Liver (tissue), 9 donors: ENCODE results near the gene KCNT1. TPM values are rescaled to one million over a fixed set of nuclear protein-coding genes. Genes with fewer than 3 reads are reported as not detected.

ENCODE experiments used
- DNase-seq: peaks from one replicate; pipeline ENCODE4 v3.0.0-alpha.2; 2017; ENCODE audit warnings: low spot score
- H3K27ac ChIP-seq, 2 donors: one replicate each; pipeline ENCODE4 v1.7.0; 2013; ENCODE audit warnings: inconsistent platforms in 2 of 2, low read length in 2 of 2, control low read depth in 1 of 2, low read depth in 1 of 2, mild to moderate bottlenecking in 1 of 2
- H3K27me3 ChIP-seq, 4 donors: one replicate each; pipeline versions ENCODE4 v1.6.1 to v1.7.0; 2013; ENCODE audit warnings: low read length in 3 of 4, inconsistent platforms in 1 of 4, mild to moderate bottlenecking in 1 of 4, moderate library complexity in 1 of 4; ENCODE audit not compliant: control insufficient read depth in 4 of 4, insufficient read depth in 4 of 4
- H3K36me3 ChIP-seq, 4 donors: one replicate each; pipeline versions ENCODE4 v1.6.1 to v1.7.0; 2013; ENCODE audit warnings: low read length in 3 of 4, mild to moderate bottlenecking in 3 of 4, low read depth in 1 of 4, moderate library complexity in 1 of 4; ENCODE audit not compliant: control insufficient read depth in 4 of 4, insufficient read depth in 3 of 4
- H3K4me1 ChIP-seq, 4 donors: one replicate each; pipeline versions ENCODE4 v1.6.1 to v1.7.0; 2013; ENCODE audit warnings: low read length in 3 of 4, mild to moderate bottlenecking in 3 of 4, moderate library complexity in 1 of 4; ENCODE audit not compliant: control insufficient read depth in 4 of 4, insufficient read depth in 4 of 4
- H3K4me3 ChIP-seq, 3 donors: one replicate each; pipeline versions ENCODE4 v1.6.1 to v1.7.0; 2013; ENCODE audit warnings: low read length in 3 of 3, control low read depth in 1 of 3, low read depth in 1 of 3, mild to moderate bottlenecking in 1 of 3
- H3K9ac ChIP-seq, 2 donors: one replicate each; pipeline ENCODE4 v1.7.0; 2013; ENCODE audit warnings: low read length in 2 of 2, mild to moderate bottlenecking in 2 of 2, moderate library complexity in 2 of 2, control low read depth in 1 of 2, low read depth in 1 of 2
- H3K9me3 ChIP-seq, 4 donors: one replicate each; pipeline versions ENCODE4 v1.6.1 to v1.7.0; 2013; ENCODE audit warnings: low read length in 3 of 4; ENCODE audit not compliant: control insufficient read depth in 4 of 4
- ATF3 ChIP-seq: IDR thresholded peaks from 2 replicates; pipeline ENCODE4 v1.6.1; 2016; ENCODE audit warnings: antibody characterized with exemption
- CTCF ChIP-seq: fragments of 150-350 bp; IDR thresholded peaks from 2 replicates; pipeline ENCODE4 v1.5.1; 2017; ENCODE audit warnings: improper control_type of control experiment, low read depth, low read length; ENCODE audit not compliant: missing input control
- EGR1 ChIP-seq, 2 donors: IDR thresholded peaks; 2 replicates each; pipeline ENCODE4 v1.6.1; 2016 to 2018; ENCODE audit warnings: antibody characterized with exemption in 2 of 2, low read depth in 2 of 2
- FOXA1 ChIP-seq: IDR thresholded peaks from 2 replicates; pipeline ENCODE4 v1.6.1; 2016; ENCODE audit warnings: antibody characterized with exemption
- FOXA2 ChIP-seq: IDR thresholded peaks from 2 replicates; pipeline ENCODE4 v1.6.1; 2016; ENCODE audit warnings: antibody characterized with exemption
- GABPA ChIP-seq, 2 donors: IDR thresholded peaks in 1 of 2; conservative IDR thresholded peaks in 1 of 2; 2 replicates each; pipeline ENCODE4 v1.6.1; 2016; ENCODE audit warnings: antibody characterized with exemption in 2 of 2, mild to moderate bottlenecking in 1 of 2, moderate library complexity in 1 of 2
- HNF4G ChIP-seq: IDR thresholded peaks from 2 replicates; pipeline ENCODE4 v1.6.1; 2016; ENCODE audit warnings: antibody characterized with exemption
- MAX ChIP-seq: IDR thresholded peaks from 2 replicates; pipeline ENCODE4 v1.6.1; 2016; ENCODE audit warnings: antibody characterized with exemption
- NR2F2 ChIP-seq: IDR thresholded peaks from 2 replicates; pipeline ENCODE4 v1.6.1; 2016; ENCODE audit warnings: antibody characterized with exemption
- RAD21 ChIP-seq, 2 donors: IDR thresholded peaks; 2 replicates each; pipeline ENCODE4 v1.6.1; 2016; ENCODE audit warnings: antibody characterized with exemption in 2 of 2, mild to moderate bottlenecking in 2 of 2
- RXRA ChIP-seq, 2 donors: IDR thresholded peaks; 2 replicates each; pipeline ENCODE4 v1.6.1; 2017 to 2018; ENCODE audit warnings: antibody characterized with exemption in 2 of 2, mild to moderate bottlenecking in 1 of 2
- SP1 ChIP-seq: IDR thresholded peaks from 2 replicates; pipeline ENCODE4 v1.6.1; 2018; ENCODE audit warnings: antibody characterized with exemption, mild to moderate bottlenecking
- TAF1 ChIP-seq: conservative IDR thresholded peaks from 2 replicates; pipeline ENCODE4 v1.6.1; 2016; ENCODE audit warnings: antibody characterized with exemption, mild to moderate bottlenecking
- YY1 ChIP-seq: IDR thresholded peaks from 2 replicates; pipeline ENCODE4 v1.6.1; 2016; ENCODE audit warnings: antibody characterized with exemption, mild to moderate bottlenecking
- WGBS: extraction: QIAGEN DNeasy Blood & Tissue Kit; methylation state at CpG from one replicate; pipeline ENCODE4 v1.1.7; 2013; 5-methylcytosine and 5-hydroxymethylcytosine counted together
- polyA plus RNA-seq, 2 donors: library from polyadenylated mRNA; stranded (reverse) in 1 of 2; unstranded in 1 of 2; fragments of 200-250 nt in 1 of 2; fragments of >200 nt in 1 of 2; fragmentation: Nextera tagmentation in 1 of 2; extraction: Ambion mirVana in 1 of 2; gene quantifications; one replicate each; pipeline versions ENCODE4 v1.2.1 to v1.2.3, GENCODE V29; 2013 to 2015
- total RNA-seq, 2 donors: library from RNA; depleted of rRNA; stranded (reverse); fragments of >200 nt; gene quantifications; one replicate each; pipeline ENCODE4 v1.2.3, GENCODE V29; 2014
- donor health status: healthy.
- donor health status: healthy.
- donor health status: healthy.
- donor health status: healthy.
- donor health status: healthy.

KCNT1 gene
- total and polyA plus RNA-seq, 4 donors, result 0.08 TPM; not detected in 2

GRCh38 chr9:135818718-135819475 lies 116.9 kb downstream of the KCNT1 start:
- DNase-seq, result no peak
- Histone ChIP-seq H3K4me3 (no peak overlapping the region), H3K4me1 (no peaks in the 10 kb centered on the region), H3K9me3 (no peaks in the 10 kb centered on the region), H3K36me3 (peaks cover 27 to 74% (median 49%) of the 10 kb centered on the region in 4 donors), H3K27me3 (no peaks in the 10 kb centered on the region), H3K9ac (no peak overlapping the region), H3K27ac (no peak overlapping the region)
- no peak for TF ChIP-seq MAX
- TF ChIP-seq EGR1 (IDR thresholded peaks at IDR 0.05; ENCODE audit: low read depth in 2 of 2), result no peak
- WGBS, result 98% methylated on average over 43 of the region's 43 CpGs

- Histone ChIP-seq H3K9ac (no peak overlapping the region), H3K4me1 (no peaks in the 10 kb centered on the region), H3K4me3 (no peak overlapping the region), H3K27me3 (no peaks in the 10 kb centered on the region), H3K27ac (no peak overlapping the region), H3K9me3 (no peaks in the 10 kb centered on the region), H3K36me3 (peaks cover 26 to 67% (median 42%) of the 10 kb centered on the region in 4 donors)
- WGBS, result 93% methylated on average over 13 of the region's 13 CpGs
- no peak for TF ChIP-seq CTCF
- TF ChIP-seq ATF3, result no peak
- no peak for TF ChIP-seq YY1
- TF ChIP-seq HNF4G, result no peak
- TF ChIP-seq FOXA1, result no peak
- TF ChIP-seq FOXA2, result no peak
- TF ChIP-seq RXRA (IDR thresholded peaks at IDR 0.05), result no peak
- DNase-seq, result no peak
Observed at GRCh38 chr9:135819905-135820304, 117.9 kb downstream of the KCNT1 start.

- H3K9me3 ChIP-seq, result no peaks in the 10 kb centered on the region
- peaks cover 26 to 62% (median 39%) of the 10 kb centered on the region in 4 donors for H3K36me3 ChIP-seq
- WGBS, result 98% methylated on average over 18 of the region's 18 CpGs
- H3K27ac ChIP-seq, result no peak overlapping the region
- H3K4me3 ChIP-seq, result no peak overlapping the region
- no peak for DNase-seq
- TF ChIP-seq NR2F2 (no peak), FOXA1 (no peak), GABPA (IDR thresholded peaks at IDR 0.05 in 1 of 2, conservative IDR thresholded peaks at IDR 0.05 in 1 of 2) (no peak), RXRA (IDR thresholded peaks at IDR 0.05) (no peak), RAD21 (IDR thresholded peaks at IDR 0.05) (no peak), SP1 (no peak), TAF1 (no peak)
- H3K9ac ChIP-seq, result no peak overlapping the region
- no peaks in the 10 kb centered on the region for H3K27me3 ChIP-seq
- no peaks in the 10 kb centered on the region for H3K4me1 ChIP-seq
Observed at GRCh38 chr9:135820661-135821060, 118.7 kb downstream of the KCNT1 start.
